DND-41 (cell line): Measurements from ENCODE around the gene APBB1IP.

Experiments used
- ATAC-seq: fragments of 200-7000 bp; cut with Tn5 transposase; 3 replicates; pipeline ENCODE4 v1.9.1; 2021; ENCODE audit warnings: low read depth; ENCODE audit not compliant: insufficient read depth
- DNase-seq: peaks from one replicate; pipeline ENCODE4 v3.0.0-alpha.2; 2020
- H2AFZ ChIP-seq: 2 replicates; pipeline ENCODE4 v1.6.0; 2012; ENCODE audit warnings: low read depth, low read length
- H3K27ac ChIP-seq: 2 replicates; pipeline ENCODE4 v1.5.1; 2012; ENCODE audit warnings: low read length, inconsistent platforms
- H3K27me3 ChIP-seq: fragments of 200-600 bp; sonication (generic); 2 replicates; pipeline ENCODE4 v1.6.0; 2012; ENCODE audit warnings: low read length, mild to moderate bottlenecking, inconsistent platforms; ENCODE audit not compliant: insufficient read depth, poor library complexity
- H3K36me3 ChIP-seq: 2 replicates; pipeline ENCODE4 v1.5.1; 2012; ENCODE audit warnings: low read length, inconsistent platforms; ENCODE audit not compliant: insufficient read depth
- H3K4me1 ChIP-seq: 2 replicates; pipeline ENCODE4 v1.5.1; 2012; ENCODE audit warnings: mild to moderate bottlenecking, low read length; ENCODE audit not compliant: insufficient read depth
- H3K4me2 ChIP-seq: 2 replicates; pipeline ENCODE4 v1.6.0; 2012; ENCODE audit warnings: mild to moderate bottlenecking, moderate library complexity, low read length, inconsistent platforms; ENCODE audit not compliant: insufficient read depth
- H3K4me3 ChIP-seq, 2 experiments: fragments of 200-600 bp in 1 of 2; shearing (Covaris generic) in 1 of 2; 2 replicates each; pipeline ENCODE4 v1.5.1; 2012 to 2016; ENCODE audit warnings: inconsistent platforms in 2 of 2, low read length in 2 of 2, mild to moderate bottlenecking in 2 of 2, low read depth in 1 of 2, moderate library complexity in 1 of 2
- H3K79me2 ChIP-seq: 2 replicates; pipeline ENCODE4 v1.6.0; 2012; ENCODE audit warnings: low read length, inconsistent platforms; ENCODE audit not compliant: insufficient read depth
- H3K9ac ChIP-seq: 2 replicates; pipeline ENCODE4 v1.6.0; 2012; ENCODE audit warnings: low read depth, mild to moderate bottlenecking, inconsistent platforms, low read length, moderate library complexity
- H3K9me3 ChIP-seq: 2 replicates; pipeline ENCODE4 v1.5.1; 2012; ENCODE audit warnings: low read length, moderate library complexity, mild to moderate bottlenecking, inconsistent platforms; ENCODE audit not compliant: insufficient read depth, severe bottlenecking
- H4K20me1 ChIP-seq: 2 replicates; pipeline ENCODE4 v1.6.0; 2012; ENCODE audit warnings: low read length; ENCODE audit not compliant: insufficient read depth
- CTCF ChIP-seq: IDR thresholded peaks from 2 replicates; pipeline ENCODE4 v1.5.1; 2012; ENCODE audit warnings: borderline replicate concordance, low read length, moderate library complexity, mild to moderate bottlenecking; ENCODE audit not compliant: poor library complexity, severe bottlenecking; ENCODE audit errors: extremely low read depth
- EZH2 ChIP-seq: IDR thresholded peaks from 3 replicates; pipeline ENCODE4 v1.6.1; 2012; ENCODE audit warnings: borderline replicate concordance, low read depth, mild to moderate bottlenecking, moderate library complexity, low read length, inconsistent platforms; ENCODE audit not compliant: severe bottlenecking

APBB1IP gene

GRCh38 chr10:26554246-26554645, 116.1 kb downstream of the APBB1IP start:
- Histone ChIP-seq H3K4me2 (no peak overlapping the region), H2AFZ (no peak overlapping the region), H3K36me3 (peaks cover 89% of the 10 kb centered on the region), H3K9me3 (peaks cover 4% of the 10 kb centered on the region), H3K27ac (no peak overlapping the region), H3K4me3 (no peak overlapping the region), H3K4me1 (no peaks in the 10 kb centered on the region), H4K20me1 (no peaks in the 10 kb centered on the region), H3K9ac (no peak overlapping the region), H3K79me2 (no peaks in the 10 kb centered on the region), H3K27me3 (no peaks in the 10 kb centered on the region)
- no peak for ATAC-seq
- no peak for DNase-seq
- TF ChIP-seq EZH2 (no peak), CTCF (no peak)

- Histone ChIP-seq H4K20me1 (no peaks in the 10 kb centered on the region), H2AFZ (no peak overlapping the region), H3K36me3 (peaks cover 90% of the 10 kb centered on the region), H3K27me3 (no peaks in the 10 kb centered on the region), H3K27ac (peak overlapping the region; percentile 59; the same call in 1 of the 2 replicates), H3K4me3 (no peak overlapping the region), H3K4me2 (no peak overlapping the region), H3K9me3 (no peaks in the 10 kb centered on the region), H3K9ac (no peak overlapping the region), H3K4me1 (no peaks in the 10 kb centered on the region), H3K79me2 (no peaks in the 10 kb centered on the region)
- DNase-seq = no peak
- no peak for ATAC-seq
- no peak for TF ChIP-seq EZH2
- no peak for TF ChIP-seq CTCF
Observed at GRCh38 chr10:26555719-26556368, 117.7 kb downstream of the APBB1IP start.

GRCh38 chr10:26556748-26557640, 118.9 kb downstream of the APBB1IP start:
- H3K36me3 ChIP-seq = peaks cover 88% of the 10 kb centered on the region
- peak; percentile 74 for ATAC-seq
- no peak overlapping the region for H2AFZ ChIP-seq
- H3K27me3 ChIP-seq = no peaks in the 10 kb centered on the region
- H3K4me2 ChIP-seq = no peak overlapping the region
- H3K9ac ChIP-seq = no peak overlapping the region
- H3K9me3 ChIP-seq = no peaks in the 10 kb centered on the region
- no peaks in the 10 kb centered on the region for H4K20me1 ChIP-seq
- TF ChIP-seq EZH2 (no peak), CTCF (peak; percentile 87)
- no peaks in the 10 kb centered on the region for H3K4me1 ChIP-seq
- H3K79me2 ChIP-seq = no peaks in the 10 kb centered on the region
- no peak overlapping the region for H3K4me3 ChIP-seq
- peak overlapping the region; percentile 59 for H3K27ac ChIP-seq
- peak; percentile 45 for DNase-seq
